PC-3 (cell line): ENCODE measurements around the gene VRTN. TPM values are rescaled to one million over a fixed set of nuclear protein-coding genes. Genes with fewer than 3 reads are reported as not detected.

Experiments
- ATAC-seq: fragments of 200-7000 bp; cut with Tn5 transposase; 2 replicates; pipeline ENCODE4 v1.9.1; 2020; ENCODE audit warnings: mild to moderate bottlenecking, moderate library complexity
- BruUV-seq: library from RNA; stranded (reverse); fragments of 400-500 nt; replicated peaks from 2 replicates; lab custom pipeline; 2021; lab: Mats Ljungman, UMichigan
- CTCF ChIA-PET: fragments of 300-600 bp; sonication (Branson Sonifier 250); formaldehyde crosslinking; loops from one replicate; lab custom pipeline; 2022; ENCODE audit warnings: antibody characterized with exemption; lab: Charles Lee
- POLR2A ChIA-PET: fragments of 300-600 bp; sonication (Branson Sonifier 250); formaldehyde crosslinking; loops from one replicate; lab custom pipeline; 2022; ENCODE audit warnings: antibody characterized with exemption; ENCODE audit not compliant: unreplicated experiment; lab: Charles Lee
- DNase-seq: peaks from one replicate; pipeline ENCODE4 v3.0.0-alpha.2; 2015
- H2AFZ ChIP-seq: fragments of 300-600 bp; sonication (generic); 2 replicates; pipeline ENCODE4 v1.6.0; 2016; ENCODE audit warnings: antibody characterized with exemption, low read length
- H3F3A ChIP-seq: fragments of 300-600 bp; sonication (generic); one replicate; pipeline ENCODE4 v1.6.0; 2017; ENCODE audit warnings: antibody characterized with exemption, low read length, control low read depth, mild to moderate bottlenecking; ENCODE audit not compliant: unreplicated experiment
- H3K27ac ChIP-seq: fragments of 300-600 bp; sonication (generic); 2 replicates; pipeline ENCODE4 v1.5.1; 2016; ENCODE audit warnings: mild to moderate bottlenecking, low read length
- H3K27me3 ChIP-seq: fragments of 300-600 bp; sonication (generic); 2 replicates; pipeline ENCODE4 v1.6.1; 2016; ENCODE audit warnings: low read length, mixed read lengths
- H3K36me3 ChIP-seq: fragments of 300-600 bp; sonication (generic); 2 replicates; pipeline ENCODE4 v1.6.1; 2016; ENCODE audit warnings: low read depth, mixed run types, low read length, mixed read lengths
- H3K4me1 ChIP-seq: fragments of 300-600 bp; sonication (generic); 2 replicates; pipeline ENCODE4 v1.5.1; 2016; ENCODE audit warnings: low read length; ENCODE audit not compliant: insufficient read depth
- H3K4me2 ChIP-seq: fragments of 300-600 bp; sonication (generic); 2 replicates; pipeline ENCODE4 v1.6.0; 2016; ENCODE audit warnings: low read length
- H3K4me3 ChIP-seq: fragments of 300-600 bp; sonication (generic); 2 replicates; pipeline ENCODE4 v1.5.1; 2016; ENCODE audit warnings: mild to moderate bottlenecking, low read length, mixed read lengths
- H3K79me2 ChIP-seq: fragments of 300-600 bp; sonication (generic); 2 replicates; pipeline ENCODE4 v1.6.1; 2017; ENCODE audit warnings: low read length, mixed read lengths
- H3K9ac ChIP-seq: fragments of 300-600 bp; sonication (generic); 2 replicates; pipeline ENCODE4 v1.6.0; 2016; ENCODE audit warnings: mild to moderate bottlenecking, low read length
- H3K9me2 ChIP-seq: fragments of 300-600 bp; sonication (generic); replicated peaks from 2 replicates; pipeline ENCODE4 v1.6.1; 2016; ENCODE audit warnings: mixed run types, low read length, mixed read lengths
- H3K9me3 ChIP-seq: fragments of 300-600 bp; sonication (generic); 2 replicates; pipeline ENCODE4 v1.6.1; 2016; ENCODE audit warnings: low read length, mixed read lengths
- H4K20me1 ChIP-seq: fragments of 300-600 bp; sonication (generic); 2 replicates; pipeline ENCODE4 v1.6.1; 2016; ENCODE audit warnings: low read length, mixed read lengths
- CTCF ChIP-seq: fragments of 300-600 bp; sonication (generic); conservative IDR thresholded peaks from 2 replicates; pipeline ENCODE4 v1.5.1; 2017; ENCODE audit warnings: antibody characterized with exemption, low read depth, mild to moderate bottlenecking, low read length
- EZH2 ChIP-seq: fragments of 300-600 bp; sonication (generic); IDR thresholded peaks from one replicate; pipeline ENCODE4 v1.6.1; 2017; ENCODE audit warnings: antibody characterized with exemption, mild to moderate bottlenecking, low read length; ENCODE audit not compliant: unreplicated experiment
- EZH2phosphoT487 ChIP-seq: fragments of 300-600 bp; sonication (generic); IDR thresholded peaks from 2 replicates; pipeline ENCODE4 v1.6.1; 2018; ENCODE audit warnings: mild to moderate bottlenecking, antibody characterized with exemption, low read length, borderline replicate concordance
- intact Hi-C: fragments of 100-400 bp; cut with micrococcal nuclease; formaldehyde crosslinking; loops from 2 replicates; pipeline ENCODE4 v1.9.0; 2023
- total RNA-seq: library from RNA; depleted of rRNA; stranded (reverse); fragments of >200 nt; gene quantifications from 2 replicates; pipeline ENCODE4 v1.2.3, GENCODE V29; 2014

Gene VRTN
- total RNA-seq, 1 experiment from 2014 or later, result not detected

GRCh38 chr14:74350928-74351323 lies 2.7 kb downstream of the VRTN start:
- H4K20me1 ChIP-seq, result no peaks in the 10 kb centered on the region
- H3K9ac ChIP-seq, result no peak overlapping the region
- no peaks in the 10 kb centered on the region for H3K9me2 ChIP-seq
- intact Hi-C loops, result no loop called here
- BruUV-seq, result no TSS peak
- H3K4me2 ChIP-seq, result no peak overlapping the region
- no peak for ATAC-seq
- H2AFZ ChIP-seq, result no peak overlapping the region
- DNase-seq, result no peak
- H3F3A ChIP-seq, result no peaks in the 10 kb centered on the region
- no peaks in the 10 kb centered on the region for H3K79me2 ChIP-seq
- H3K9me3 ChIP-seq, result no peaks in the 10 kb centered on the region
- TF ChIP-seq CTCF (no peak), EZH2 (no peak)
- H3K27ac ChIP-seq, result no peak overlapping the region
- no peak overlapping the region for H3K4me3 ChIP-seq
- H3K36me3 ChIP-seq, result no peaks in the 10 kb centered on the region
- H3K27me3 ChIP-seq, result peaks cover 31% of the 10 kb centered on the region
- CTCF ChIA-PET, result no interaction called here
- POLR2A ChIA-PET, result no interaction called here
- H3K4me1 ChIP-seq, result no peaks in the 10 kb centered on the region

- Histone ChIP-seq H2AFZ (no peak overlapping the region), H3K9ac (no peak overlapping the region), H3K27me3 (peaks cover 10% of the 10 kb centered on the region), H3K9me2 (no peaks in the 10 kb centered on the region), H3K9me3 (no peaks in the 10 kb centered on the region), H3K79me2 (no peaks in the 10 kb centered on the region), H3K4me3 (no peak overlapping the region), H3K4me1 (no peaks in the 10 kb centered on the region), H3F3A (no peaks in the 10 kb centered on the region), H3K36me3 (no peaks in the 10 kb centered on the region), H3K4me2 (no peak overlapping the region), H4K20me1 (no peaks in the 10 kb centered on the region), H3K27ac (no peak overlapping the region)
- intact Hi-C loops, result no loop called here
- ChIA-PET CTCF (interaction anchor here (0.5 kb wide), 1 partner anchor 298 kb away, joined by 5 read pairs; no protein-coding TSS in a partner anchor), POLR2A (no interaction called here)
- BruUV-seq, result no TSS peak
- TF ChIP-seq EZH2 (no peak), CTCF (no peak), EZH2phosphoT487 (no peak)
- no peak for DNase-seq
- no peak for ATAC-seq
Measured at GRCh38 chr14:74356892-74357575, 8.8 kb downstream of the VRTN start.

GRCh38 chr14:74357585-74357984 lies 9.3 kb downstream of the VRTN start:
- H3K36me3 ChIP-seq, result no peaks in the 10 kb centered on the region
- H3K4me1 ChIP-seq, result no peaks in the 10 kb centered on the region
- no peaks in the 10 kb centered on the region for H3F3A ChIP-seq
- H3K4me2 ChIP-seq, result no peak overlapping the region
- peaks cover 8% of the 10 kb centered on the region for H3K27me3 ChIP-seq
- intact Hi-C loops, result no loop called here
- no peak overlapping the region for H3K27ac ChIP-seq
- no peak for TF ChIP-seq CTCF
- no peak for TF ChIP-seq EZH2
- no peak for TF ChIP-seq EZH2phosphoT487
- no peaks in the 10 kb centered on the region for H4K20me1 ChIP-seq
- POLR2A ChIA-PET, result no interaction called here
- H3K9ac ChIP-seq, result no peak overlapping the region
- H3K79me2 ChIP-seq, result no peaks in the 10 kb centered on the region
- CTCF ChIA-PET, result interaction anchor here (0.5 kb wide), 1 partner anchor 298 kb away, joined by 5 read pairs; no protein-coding TSS in a partner anchor
- no TSS peak for BruUV-seq
- no peak overlapping the region for H2AFZ ChIP-seq
- no peaks in the 10 kb centered on the region for H3K9me2 ChIP-seq
- H3K4me3 ChIP-seq, result no peak overlapping the region
- no peaks in the 10 kb centered on the region for H3K9me3 ChIP-seq
- no peak for ATAC-seq
- DNase-seq, result no peak
